ENCODE results near the gene PSG3. TPM values are rescaled to one million over a fixed set of nuclear protein-coding genes. Genes with fewer than 3 reads are reported as not detected.
"Not testable (repeated sequence)": the region's sequence is repeated elsewhere in the genome, so short reads cannot be mapped to it uniquely, and the experiment has no call there.

PSG3 gene
- not detected for total RNA-seq

DNA sequence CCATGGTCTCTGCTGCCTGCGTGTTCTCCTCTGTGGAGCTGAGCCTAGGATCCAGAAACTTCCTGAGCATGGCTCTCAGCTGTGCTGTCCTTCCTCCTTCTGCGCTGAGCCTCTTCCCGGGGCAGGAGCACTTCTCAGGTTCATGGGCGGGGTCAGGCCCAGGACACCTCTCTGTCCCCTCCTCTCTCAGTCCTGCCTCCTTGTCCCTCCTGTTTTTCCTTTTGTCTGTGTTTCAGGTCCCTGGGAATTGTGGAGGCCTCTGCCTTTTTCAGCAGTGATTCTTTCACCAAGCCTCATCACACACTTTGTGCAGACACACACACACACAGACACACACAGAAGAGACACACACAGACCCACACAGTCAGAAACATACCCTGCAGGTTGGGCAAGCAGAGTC is at the start of gene PSG3:
Gene PSG3 (minus strand): TSS at position 101 of the 400 bp plus-strand sequence. CDS start 97 bp downstream, at position 4.
- not testable (repeated sequence) for H3K27ac ChIP-seq, H3K27me3 ChIP-seq, H3K9me3 ChIP-seq, DNase-seq, H3K4me3 ChIP-seq, H3K36me3 ChIP-seq, H3K4me1 ChIP-seq

DNA sequence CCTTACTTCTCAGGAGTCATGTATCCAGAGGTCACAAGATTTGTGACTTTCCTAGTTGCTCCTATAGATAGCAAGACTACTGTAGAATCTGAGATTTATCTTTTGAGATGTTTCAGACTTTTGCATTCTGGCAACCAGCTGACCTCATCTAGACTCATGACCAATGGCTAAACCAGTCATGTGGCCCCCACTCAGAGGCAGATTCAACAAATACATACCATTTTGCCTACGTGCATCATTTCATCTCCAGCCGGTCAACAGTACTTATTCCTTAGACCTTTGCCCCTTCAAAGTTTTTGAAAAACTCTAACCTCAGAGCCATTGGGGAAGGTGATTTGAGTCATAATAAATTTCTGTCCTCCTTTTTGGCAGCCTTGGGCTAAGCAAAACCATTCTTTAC is 48.5 kb upstream of the PSG3 start:
- not testable (repeated sequence) for H3K27me3 ChIP-seq, DNase-seq, H3K9me3 ChIP-seq, H3K27ac ChIP-seq, H3K4me3 ChIP-seq, H3K36me3 ChIP-seq, H3K4me1 ChIP-seq

- not testable (repeated sequence) for H3K36me3 ChIP-seq, H3K4me1 ChIP-seq, H3K27ac ChIP-seq, H3K9me3 ChIP-seq, DNase-seq, H3K27me3 ChIP-seq, H3K4me3 ChIP-seq
Measured at GRCh38 chr19:42787766-42788165, 47.5 kb upstream of the PSG3 start.

- TF ChIP-seq, protein P1, sequence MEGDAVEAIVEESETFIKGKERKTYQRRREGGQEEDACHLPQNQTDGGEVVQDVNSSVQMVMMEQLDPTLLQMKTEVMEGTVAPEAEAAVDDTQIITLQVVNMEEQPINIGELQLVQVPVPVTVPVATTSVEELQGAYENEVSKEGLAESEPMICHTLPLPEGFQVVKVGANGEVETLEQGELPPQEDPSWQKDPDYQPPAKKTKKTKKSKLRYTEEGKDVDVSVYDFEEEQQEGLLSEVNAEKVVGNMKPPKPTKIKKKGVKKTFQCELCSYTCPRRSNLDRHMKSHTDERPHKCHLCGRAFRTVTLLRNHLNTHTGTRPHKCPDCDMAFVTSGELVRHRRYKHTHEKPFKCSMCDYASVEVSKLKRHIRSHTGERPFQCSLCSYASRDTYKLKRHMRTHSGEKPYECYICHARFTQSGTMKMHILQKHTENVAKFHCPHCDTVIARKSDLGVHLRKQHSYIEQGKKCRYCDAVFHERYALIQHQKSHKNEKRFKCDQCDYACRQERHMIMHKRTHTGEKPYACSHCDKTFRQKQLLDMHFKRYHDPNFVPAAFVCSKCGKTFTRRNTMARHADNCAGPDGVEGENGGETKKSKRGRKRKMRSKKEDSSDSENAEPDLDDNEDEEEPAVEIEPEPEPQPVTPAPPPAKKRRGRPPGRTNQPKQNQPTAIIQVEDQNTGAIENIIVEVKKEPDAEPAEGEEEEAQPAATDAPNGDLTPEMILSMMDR (IDR thresholded peaks at IDR 0.05), result peak in 4 of 6 experiments; percentile 30 to 45 (median 38)
- H3K4me3 ChIP-seq, H3K9me3 ChIP-seq, H3K27ac ChIP-seq, H3K4me1 ChIP-seq, H3K27me3 ChIP-seq, H3K36me3 ChIP-seq: not testable (repeated sequence)
- peak in 2 of 3 donors; percentile 19 to 59 for DNase-seq
Measured at GRCh38 chr19:42776750-42777612, 36.7 kb upstream of the PSG3 start.

DNA sequence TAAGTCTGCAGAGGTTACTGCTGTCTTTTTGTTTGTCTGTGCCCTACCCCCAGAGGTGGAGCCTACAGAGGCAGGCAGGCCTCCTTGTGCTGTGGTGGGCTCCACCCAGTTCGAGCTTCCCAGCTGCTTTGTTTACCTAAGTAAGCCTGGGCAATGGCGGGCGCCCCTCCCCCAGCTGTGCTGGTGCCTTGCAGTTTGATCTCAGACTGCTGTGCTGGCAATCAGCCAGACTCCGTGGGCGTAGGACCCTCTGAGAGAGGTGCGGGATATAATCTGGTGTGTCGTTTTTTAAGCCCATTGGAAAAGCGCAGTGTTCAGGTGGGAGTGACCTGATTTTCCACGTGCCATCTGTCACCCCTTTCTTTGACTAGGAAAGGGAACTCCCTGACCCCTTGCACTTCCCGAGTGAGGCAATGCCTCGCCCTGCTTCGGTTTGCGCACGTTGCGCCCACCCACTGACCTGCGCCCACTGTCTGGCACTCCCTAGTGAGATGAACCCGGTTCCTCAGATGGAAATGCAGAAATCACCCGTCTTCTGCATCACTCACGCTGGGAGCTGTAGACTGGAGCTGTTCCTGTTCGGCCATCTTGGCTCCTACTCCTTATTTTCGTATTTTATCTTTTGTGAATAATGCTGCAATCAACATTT is 34.4 kb upstream of the PSG3 start:
- not testable (repeated sequence) for H3K9me3 ChIP-seq, H3K4me1 ChIP-seq, H3K36me3 ChIP-seq, H3K27me3 ChIP-seq, DNase-seq, H3K4me3 ChIP-seq, H3K27ac ChIP-seq

GRCh38 chr19:42767319-42767718 is 27.0 kb upstream of the PSG3 start:
- H3K27me3 ChIP-seq, H3K4me3 ChIP-seq, H3K36me3 ChIP-seq, H3K9me3 ChIP-seq, DNase-seq, H3K4me1 ChIP-seq, H3K27ac ChIP-seq: not testable (repeated sequence)

DNA sequence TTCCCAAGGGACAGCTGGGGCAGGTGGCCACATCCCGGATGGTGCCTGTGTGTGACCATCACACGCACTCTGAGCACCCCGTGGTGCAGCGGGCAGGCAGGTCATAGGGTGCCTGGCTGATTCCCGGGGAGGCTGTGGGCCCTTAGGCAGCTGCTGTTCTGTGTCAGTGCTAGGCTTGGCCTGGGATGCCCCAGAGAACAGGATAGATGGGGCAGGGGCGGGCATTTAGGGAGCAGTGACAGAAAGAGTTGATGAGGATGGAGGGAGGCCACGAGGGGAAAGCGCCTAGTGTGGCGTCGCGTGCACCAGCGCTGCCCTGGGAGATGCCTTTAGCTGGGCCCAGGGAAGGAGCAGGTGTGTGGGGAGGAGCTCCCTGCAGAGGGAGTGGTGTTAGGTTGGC is 26.6 kb upstream of the PSG3 start:
- DNase-seq, H3K9me3 ChIP-seq, H3K36me3 ChIP-seq, H3K4me1 ChIP-seq, H3K4me3 ChIP-seq, H3K27ac ChIP-seq, H3K27me3 ChIP-seq: not testable (repeated sequence)

DNA sequence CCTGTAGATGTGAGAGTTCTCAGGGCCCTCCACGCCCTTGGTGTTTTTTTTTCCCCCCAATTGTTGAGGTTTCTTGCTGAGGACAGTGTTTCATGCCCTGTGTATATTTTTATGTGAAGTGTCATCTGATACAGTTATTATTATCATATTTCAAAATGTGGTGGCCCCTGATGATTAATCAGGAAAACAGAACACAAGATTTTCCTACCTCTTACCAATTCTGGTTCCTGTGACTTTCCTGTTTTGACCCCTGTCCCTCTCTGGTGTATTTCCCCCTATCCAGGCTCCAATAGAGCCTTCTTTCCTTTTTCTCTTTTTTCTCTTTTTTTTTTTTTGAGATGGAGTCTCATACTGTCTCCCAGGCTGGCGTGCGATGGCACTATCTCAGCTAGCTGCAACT is 24.6 kb upstream of the PSG3 start:
- no peak overlapping the region for H3K4me3 ChIP-seq
- H3K9me3 ChIP-seq, result no peaks in the 10 kb centered on the region
- H3K27ac ChIP-seq, result no peak overlapping the region
- H3K4me1 ChIP-seq, result no peaks in the 10 kb centered on the region
- H3K27me3 ChIP-seq, result no peaks in the 10 kb centered on the region
- DNase-seq, result no peak
- TF ChIP-seq, protein P1 (IDR thresholded peaks at IDR 0.05), result no peak
- no peak for TF ChIP-seq POLR2A (IDR thresholded peaks at IDR 0.05)
- H3K36me3 ChIP-seq, result no peaks in the 10 kb centered on the region

GRCh38 chr19:42762789-42763188 is 22.5 kb upstream of the PSG3 start:
- TF ChIP-seq POLR2A (IDR thresholded peaks at IDR 0.05), result no peak
- TF ChIP-seq, protein P1 (IDR thresholded peaks at IDR 0.05), result no peak
- Histone ChIP-seq H3K27ac (no peak overlapping the region), H3K4me1 (no peaks in the 10 kb centered on the region), H3K36me3 (no peaks in the 10 kb centered on the region), H3K9me3 (no peaks in the 10 kb centered on the region), H3K4me3 (no peak overlapping the region), H3K27me3 (no peaks in the 10 kb centered on the region)
- DNase-seq, result no peak

DNA sequence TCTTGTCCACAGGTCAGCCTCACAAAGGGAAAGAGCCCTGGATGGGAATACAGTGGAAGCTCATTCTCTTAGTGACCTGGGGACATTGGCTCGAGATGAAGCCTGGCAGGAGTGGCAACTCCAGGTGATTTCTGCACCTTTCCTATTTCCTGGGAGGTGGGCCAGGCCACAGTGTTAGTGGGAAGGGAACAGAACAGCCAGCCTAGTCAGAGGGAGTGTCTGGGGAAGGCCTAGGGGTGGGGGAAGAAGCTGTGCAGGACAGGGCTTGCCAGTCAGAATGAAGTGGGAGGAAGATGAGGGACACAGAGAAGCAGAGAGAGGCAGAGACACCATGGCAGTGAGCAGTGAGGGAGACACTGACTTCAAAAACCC is 21.6 kb upstream of the PSG3 start:
- not testable (repeated sequence) for H3K36me3 ChIP-seq, H3K27me3 ChIP-seq, DNase-seq, H3K9me3 ChIP-seq, H3K27ac ChIP-seq, H3K4me3 ChIP-seq, H3K4me1 ChIP-seq

- not testable (repeated sequence) for H3K4me1 ChIP-seq, DNase-seq, H3K9me3 ChIP-seq, H3K27ac ChIP-seq, H3K36me3 ChIP-seq, H3K27me3 ChIP-seq, H3K4me3 ChIP-seq
Measured at GRCh38 chr19:42760954-42761923, 21.0 kb upstream of the PSG3 start.
